ENCODE measurements around the gene DAB1.
A peak's percentile ranks its signal among the peaks of the same experiment; 100 is the strongest.

The DAB1 gene

GRCh38 chr1:57311006-57311405 is 112.9 kb downstream of the DAB1 start:
- no peak for DNase-seq

- no peak for DNase-seq
Observed at GRCh38 chr1:57309630-57310029, 114.2 kb downstream of the DAB1 start.

- peak; percentile 78 for DNase-seq
Observed at GRCh38 chr1:57307392-57308170, 116.3 kb downstream of the DAB1 start.

GRCh38 chr1:57304591-57304990 is 119.3 kb downstream of the DAB1 start:
- DNase-seq: no peak

- no peak for DNase-seq
Observed at GRCh38 chr1:57302812-57303596, 120.9 kb downstream of the DAB1 start.

GRCh38 chr1:57300186-57300585 is 123.7 kb downstream of the DAB1 start:
- DNase-seq: no peak

GRCh38 chr1:57296726-57297250 is 127.1 kb downstream of the DAB1 start:
- DNase-seq: no peak

GRCh38 chr1:57295326-57295725 is 128.5 kb downstream of the DAB1 start:
- no peak for DNase-seq

- no peak for DNase-seq
Observed at GRCh38 chr1:57294177-57294576, 129.7 kb downstream of the DAB1 start.

- no peak for DNase-seq
Observed at GRCh38 chr1:57293214-57293613, 130.6 kb downstream of the DAB1 start.

GRCh38 chr1:57289781-57290180 is 134.1 kb downstream of the DAB1 start:
- DNase-seq: no peak

- DNase-seq: no peak
Observed at GRCh38 chr1:57285992-57286391, 137.9 kb downstream of the DAB1 start.

- DNase-seq: no peak
Observed at GRCh38 chr1:57282411-57282810, 141.4 kb downstream of the DAB1 start.

GRCh38 chr1:57281324-57281723 is 142.5 kb downstream of the DAB1 start:
- no peak for DNase-seq

- no peak for DNase-seq
Observed at GRCh38 chr1:57279909-57280666, 143.8 kb downstream of the DAB1 start.

- no peak for DNase-seq
Observed at GRCh38 chr1:57278558-57278957, 145.3 kb downstream of the DAB1 start.

GRCh38 chr1:57277681-57278080 is 146.2 kb downstream of the DAB1 start:
- no peak for DNase-seq

GRCh38 chr1:57276918-57277317 is 146.9 kb downstream of the DAB1 start:
- no peak for DNase-seq

GRCh38 chr1:57272601-57273000 is 151.3 kb downstream of the DAB1 start:
- no peak for DNase-seq

- no peak for DNase-seq
Observed at GRCh38 chr1:57272150-57272549, 151.7 kb downstream of the DAB1 start.

GRCh38 chr1:57270927-57271698 is 152.7 kb downstream of the DAB1 start:
- no peak for DNase-seq

- no peak for DNase-seq
Observed at GRCh38 chr1:57269630-57270225, 154.1 kb downstream of the DAB1 start.
